GM18873 (cell line): Measurements from ENCODE around the gene CRY2.

Experiments used
- ATAC-seq: cut with Tn5 transposase; IDR thresholded peaks from one replicate; pipeline ENCODE4 v1.9.1; 2021; ENCODE audit warnings: mild to moderate bottlenecking, moderate library complexity, moderate number of reproducible peaks; ENCODE audit not compliant: unreplicated experiment, low FRiP score

CRY2 gene

DNA sequence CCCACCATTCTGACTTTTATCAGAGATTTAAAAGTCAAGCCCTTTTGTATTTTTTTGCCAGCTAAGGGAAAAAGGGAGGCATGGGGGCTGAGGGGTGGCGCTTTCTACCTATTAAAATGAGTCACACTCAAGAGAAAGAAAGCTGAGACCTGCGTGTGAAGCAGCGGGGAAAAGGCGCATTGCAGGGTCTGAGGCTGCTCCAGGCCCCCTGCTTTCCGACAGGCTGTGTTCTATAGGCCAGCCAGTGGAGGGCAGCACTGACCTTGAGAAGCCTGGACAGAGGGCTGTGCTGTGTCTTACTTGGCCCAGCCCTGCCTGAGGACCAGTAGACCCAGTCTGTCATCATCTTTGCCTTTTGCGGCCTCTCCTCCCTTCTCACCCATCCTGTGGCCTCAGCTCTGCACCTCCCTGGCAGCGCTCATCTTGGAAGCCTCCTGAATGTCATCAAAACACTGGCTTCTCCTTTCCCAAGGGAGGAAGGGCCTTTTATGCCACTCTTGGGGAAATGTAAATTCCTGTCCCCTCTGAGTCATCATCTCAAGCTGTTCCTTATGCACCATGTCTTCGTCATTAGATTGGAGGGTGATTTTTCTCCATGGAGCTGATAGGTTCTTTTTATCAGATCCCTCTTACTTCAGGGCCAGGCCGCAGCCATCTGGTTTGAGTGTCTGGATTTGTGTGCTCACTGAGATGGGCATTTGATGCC lies 25.5 kb downstream of the CRY2 start:
- no peak for ATAC-seq

DNA sequence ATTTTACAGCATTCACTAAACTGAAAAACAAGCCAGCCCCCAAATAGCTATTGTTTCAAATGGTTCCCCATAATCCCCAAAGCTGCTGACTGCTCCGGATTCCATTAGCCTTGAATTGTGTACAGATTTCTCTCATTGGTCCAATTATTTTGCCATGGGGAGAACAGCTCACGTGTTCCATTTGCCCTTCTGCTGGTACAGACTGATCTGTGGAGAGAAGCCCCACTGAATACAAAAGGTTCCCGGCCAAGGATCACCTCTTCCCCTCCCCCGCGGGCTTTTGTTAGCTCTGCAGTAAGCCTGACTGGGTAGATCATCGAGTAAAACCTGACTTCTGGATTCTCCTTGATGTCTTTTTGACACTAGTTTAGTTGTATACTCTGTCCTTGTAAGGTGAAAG lies 29.1 kb downstream of the CRY2 start:
- ATAC-seq = no peak

DNA sequence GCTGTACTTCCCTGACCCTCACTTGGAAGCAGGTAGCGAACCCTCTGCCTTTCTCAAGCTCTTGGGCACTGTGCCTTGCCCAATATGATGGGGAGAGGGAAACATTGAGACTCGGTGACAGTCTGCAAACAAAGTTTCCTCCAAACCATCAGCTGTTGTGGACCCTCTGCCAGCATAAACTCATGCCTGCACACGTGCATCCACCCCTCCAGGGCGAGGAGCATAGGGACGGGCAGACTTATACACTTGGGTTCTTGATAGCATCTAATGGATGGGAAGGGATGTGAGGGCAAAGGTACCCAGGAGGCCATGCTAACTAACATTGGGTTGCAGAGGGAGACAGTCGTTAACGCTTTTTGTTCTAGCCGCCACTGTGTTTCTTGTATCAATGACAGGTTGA lies 29.9 kb downstream of the CRY2 start:
- ATAC-seq = no peak

DNA sequence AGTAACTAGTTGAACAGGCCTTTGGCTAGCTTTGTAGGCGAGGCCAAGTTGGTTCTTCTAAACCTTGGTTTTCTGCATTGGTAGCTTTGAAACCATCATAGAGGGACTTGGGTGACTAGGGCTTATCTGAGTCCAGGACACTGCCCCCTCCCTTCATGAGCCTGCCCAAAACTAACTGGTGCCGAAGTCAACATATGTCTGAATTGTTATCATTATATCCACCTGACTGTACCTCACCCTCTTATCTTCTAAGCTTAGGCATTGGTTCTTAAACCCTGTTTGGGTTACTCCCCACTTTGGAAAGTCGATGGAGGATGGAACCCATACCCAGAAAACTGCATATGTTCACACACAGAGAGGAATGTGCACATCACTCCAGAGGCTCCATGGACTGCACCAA lies 30.6 kb downstream of the CRY2 start:
- no peak for ATAC-seq

DNA sequence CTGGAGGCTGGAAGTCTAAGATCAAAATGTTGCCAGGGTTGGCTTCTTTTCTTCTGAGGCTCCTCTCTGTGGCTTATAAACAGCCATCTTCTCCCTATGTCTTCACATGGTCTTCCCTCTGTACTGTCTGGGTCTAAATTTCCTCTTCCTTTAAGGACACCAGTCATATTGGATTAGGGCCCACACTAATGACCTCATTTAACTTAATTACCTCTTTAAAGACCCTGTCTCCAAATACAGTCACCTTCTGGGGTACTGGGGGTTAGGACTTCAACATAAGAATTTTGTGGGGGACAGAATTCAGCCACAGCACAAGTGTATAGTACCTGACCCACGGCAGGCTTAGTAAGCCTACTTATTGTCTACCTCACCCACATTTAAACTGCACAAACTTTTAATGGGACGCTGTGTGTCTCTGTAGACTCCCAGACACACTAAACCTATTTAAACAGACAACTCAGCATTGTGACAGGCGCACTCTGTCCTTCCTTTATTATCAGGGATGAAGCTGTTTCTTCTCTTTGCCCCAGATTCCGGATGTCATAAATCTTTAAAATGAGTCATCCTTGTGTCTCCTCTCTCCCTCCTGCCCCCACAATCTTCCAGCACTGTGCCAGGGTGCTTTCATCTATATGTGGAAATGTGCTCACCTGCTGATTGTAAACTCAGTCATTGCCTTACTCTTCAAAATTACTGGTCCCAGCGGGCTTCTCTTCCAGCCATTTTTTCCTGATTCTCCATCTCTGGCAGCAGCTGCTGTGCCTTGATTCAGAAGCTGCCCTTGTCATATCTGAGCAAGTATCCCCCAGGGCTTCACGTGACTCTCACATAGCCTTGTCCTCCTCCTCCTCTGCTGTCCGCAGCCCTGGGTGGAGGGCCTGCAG lies 32.8 kb downstream of the CRY2 start:
- no peak for ATAC-seq

DNA sequence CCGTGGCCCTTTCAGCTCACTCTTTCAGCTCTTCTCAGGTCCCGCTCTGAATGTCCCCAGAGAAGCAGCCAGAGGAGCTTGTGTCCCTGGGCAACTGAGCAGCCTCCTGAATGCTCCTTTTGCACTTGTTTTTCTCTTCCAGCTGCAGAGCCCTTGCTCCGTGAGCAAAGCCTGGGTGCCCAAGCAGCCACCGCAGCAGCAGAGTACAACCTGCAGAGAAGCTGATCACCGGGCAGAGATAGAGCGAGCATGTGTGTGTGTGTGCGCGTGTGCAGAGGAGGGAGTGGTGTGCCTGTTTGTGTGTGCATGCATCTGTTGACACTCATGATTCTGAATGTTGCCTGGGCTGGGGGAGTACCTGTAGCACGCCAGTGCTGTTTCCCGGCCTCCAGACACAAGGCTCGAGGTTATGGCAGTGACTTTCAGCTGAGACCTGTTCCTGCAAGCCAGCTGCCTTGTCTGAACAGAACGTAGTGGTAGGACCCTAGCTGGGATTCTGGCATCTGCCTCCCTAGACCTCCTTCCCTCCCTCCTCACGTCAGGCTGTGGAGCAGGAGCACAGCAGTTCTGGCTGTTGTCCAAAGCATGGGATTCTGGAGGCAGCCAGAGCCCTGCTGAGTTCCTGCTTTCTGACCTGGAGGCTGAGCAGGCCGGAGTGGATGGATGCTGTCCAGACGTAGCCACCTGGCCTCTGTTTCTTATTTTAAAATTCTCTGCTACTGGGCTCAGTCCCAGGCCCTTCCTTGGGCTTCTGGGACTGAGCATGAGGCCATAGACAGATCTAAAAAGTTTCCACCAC lies 33.7 kb downstream of the CRY2 start:
- ATAC-seq = no peak

DNA sequence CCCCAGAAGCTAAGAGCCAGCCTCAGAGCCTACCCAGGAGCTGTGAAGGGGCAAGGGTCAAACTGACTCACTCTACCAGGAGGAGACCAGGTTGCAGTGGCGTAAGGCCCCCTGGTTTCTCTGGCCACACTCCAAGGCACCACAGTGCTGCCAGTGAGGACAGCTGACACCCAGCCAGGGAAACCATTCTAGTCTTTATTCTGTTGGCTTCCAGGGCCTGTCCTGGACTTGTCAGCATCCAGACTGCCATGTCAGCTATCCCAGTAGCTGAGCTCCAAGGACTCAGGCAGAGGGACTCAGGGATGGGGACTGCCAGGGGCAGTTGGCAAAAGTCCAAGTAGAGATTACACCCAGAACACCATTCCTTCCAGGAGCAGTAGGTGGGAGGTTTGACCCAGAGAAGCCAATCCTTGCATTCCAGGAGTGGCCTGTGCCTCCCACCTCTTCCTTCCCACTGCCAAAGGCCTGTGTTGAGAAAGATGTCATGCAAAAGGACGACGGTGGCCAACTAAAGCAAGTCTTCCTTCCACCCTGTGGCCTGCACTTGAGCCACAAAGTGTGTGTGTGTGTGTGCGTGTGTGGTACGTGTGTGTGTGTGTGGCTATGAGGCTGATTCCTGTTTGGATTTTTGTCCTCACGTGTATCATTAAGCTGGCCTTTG lies 34.6 kb downstream of the CRY2 start:
- no peak for ATAC-seq

DNA sequence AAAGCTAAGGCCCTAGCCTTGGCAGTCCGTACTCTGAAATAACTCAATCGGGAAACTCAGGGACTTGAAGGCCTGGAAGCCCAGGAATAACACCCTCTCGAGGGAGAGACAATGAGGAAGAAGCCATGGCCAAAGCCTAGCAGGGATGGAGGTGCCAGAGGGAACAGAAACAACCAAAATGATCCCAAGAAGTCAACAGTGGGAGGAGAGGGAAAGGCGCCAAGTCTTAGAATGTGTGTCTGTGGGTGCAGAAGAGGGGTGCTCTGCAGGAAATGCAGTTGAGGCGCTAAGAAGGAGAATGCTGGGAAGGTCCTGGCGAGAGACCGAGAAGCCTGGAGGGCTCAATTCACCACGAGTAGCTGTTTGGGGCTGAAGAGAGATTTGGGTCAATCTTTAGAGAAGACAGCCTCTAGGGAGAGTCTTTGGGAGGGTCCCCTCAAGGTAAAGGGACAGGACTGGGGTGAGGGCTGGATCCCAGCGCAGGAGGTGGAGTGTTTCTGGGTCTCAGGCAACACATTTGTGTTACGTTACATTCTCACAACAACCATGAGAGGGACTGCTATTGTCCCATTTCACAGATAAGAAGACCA lies 37.4 kb downstream of the CRY2 start:
- no peak for ATAC-seq

DNA sequence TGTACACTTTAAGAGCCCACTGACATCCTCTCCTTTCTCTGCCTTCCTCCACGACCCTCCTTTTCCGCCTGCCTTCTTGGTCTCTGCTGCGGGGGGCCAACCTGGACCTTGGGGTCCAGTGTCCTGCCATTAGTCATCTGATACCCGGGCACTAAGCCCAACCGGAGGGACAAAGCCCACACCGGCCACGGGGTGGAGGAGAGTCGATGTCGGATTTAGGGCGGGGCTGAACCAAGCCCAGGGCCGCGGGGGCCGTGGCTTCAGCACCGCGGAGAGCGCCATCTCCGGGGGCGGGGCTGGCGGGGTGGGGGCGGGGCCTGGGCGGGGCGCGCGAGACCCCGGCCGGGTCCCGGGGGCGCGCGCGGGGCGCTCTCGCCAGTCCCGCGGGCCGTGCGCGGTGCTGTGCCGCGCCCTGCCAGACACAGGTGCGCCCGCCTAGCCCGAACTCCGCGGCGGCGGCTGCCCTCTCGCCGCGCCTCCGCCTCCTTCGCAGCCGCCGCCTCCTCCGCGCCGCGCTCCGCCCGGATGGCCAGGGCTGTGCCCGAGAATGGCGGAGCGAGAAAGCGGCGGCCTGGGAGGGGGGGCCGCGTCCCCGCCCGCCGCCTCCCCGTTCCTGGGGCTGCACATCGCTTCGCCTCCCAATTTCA lies 38.1 kb downstream of the CRY2 start, which contains the start of gene MAPK8IP1:
MAPK8IP1 (plus strand) TSS at position 378 of the 647 bp plus-strand sequence; CDS start at position 548, 170 bp downstream.
- no peak for ATAC-seq

DNA sequence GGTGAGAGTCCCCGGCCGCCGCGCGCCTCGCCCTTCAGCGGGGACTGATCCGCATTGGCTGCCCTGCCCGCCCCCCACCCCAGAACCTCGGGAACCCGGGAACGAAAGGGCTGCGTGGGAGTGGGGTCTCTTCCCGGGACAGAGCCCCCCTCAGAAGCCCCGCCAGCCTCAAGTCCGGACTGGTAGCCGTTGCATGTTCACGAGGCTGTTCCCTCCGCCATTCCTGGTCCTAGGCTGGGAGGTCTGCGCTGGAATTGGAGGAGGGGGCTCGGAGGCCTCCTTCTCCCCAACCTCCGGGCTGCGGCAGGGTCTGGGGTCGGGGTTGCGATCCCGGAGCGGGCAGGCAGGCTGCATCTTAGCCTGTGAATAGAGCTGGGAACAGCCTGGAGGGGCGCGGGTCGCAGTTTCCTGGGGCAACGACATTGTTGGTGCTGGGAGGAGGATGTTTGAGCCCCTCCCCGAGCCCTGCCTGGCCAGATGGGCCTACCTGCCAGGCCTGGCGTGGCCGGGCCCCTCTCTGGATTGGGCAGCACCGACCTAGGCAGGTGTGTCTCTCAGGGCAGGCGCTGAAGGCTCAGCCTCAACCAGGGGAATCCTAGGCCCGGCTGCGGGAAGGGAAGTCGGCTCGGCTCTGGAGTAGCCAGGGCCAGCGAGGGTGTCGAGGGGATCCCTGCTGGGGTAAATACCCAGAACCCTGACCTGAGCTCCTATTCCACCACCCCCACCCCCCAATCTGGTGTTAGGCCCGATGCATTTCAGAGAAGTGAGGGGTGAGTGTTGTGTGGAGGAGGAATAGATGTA lies 38.8 kb downstream of the CRY2 start:
- ATAC-seq = no peak

DNA sequence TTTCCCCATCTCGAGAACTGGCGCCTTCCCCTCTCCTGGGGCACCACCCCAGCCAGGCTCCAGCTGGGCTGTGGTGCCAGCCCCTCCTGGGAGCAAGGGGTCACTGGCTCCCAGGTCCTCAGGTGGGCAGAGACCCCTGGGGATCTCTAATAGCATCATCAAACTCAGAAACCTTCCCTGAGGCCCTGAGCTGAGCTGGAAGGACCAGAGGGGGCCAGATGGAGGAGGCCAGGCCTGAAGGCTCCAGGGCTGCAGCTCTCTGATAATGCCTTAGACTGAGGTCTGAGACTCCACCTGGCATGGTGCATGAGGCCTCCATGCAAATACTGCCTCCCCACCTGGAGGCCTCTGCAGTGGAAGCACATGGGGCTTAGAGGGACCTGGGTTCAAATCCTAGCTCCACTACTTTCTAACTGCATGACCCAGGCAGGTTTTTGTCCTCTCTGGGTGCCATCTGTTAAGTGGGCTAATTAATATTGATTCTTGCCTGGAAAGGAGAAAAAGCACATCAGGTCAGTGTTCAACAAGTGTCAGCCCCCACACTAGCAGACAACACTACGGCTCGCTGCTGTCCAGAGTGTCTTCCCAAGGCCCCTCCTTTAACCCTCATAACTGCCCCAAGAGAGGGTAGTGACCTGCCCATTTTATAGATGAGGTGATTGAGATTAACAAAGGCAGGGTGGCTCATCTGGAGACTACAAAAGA lies 39.7 kb downstream of the CRY2 start:
- ATAC-seq = no peak

DNA sequence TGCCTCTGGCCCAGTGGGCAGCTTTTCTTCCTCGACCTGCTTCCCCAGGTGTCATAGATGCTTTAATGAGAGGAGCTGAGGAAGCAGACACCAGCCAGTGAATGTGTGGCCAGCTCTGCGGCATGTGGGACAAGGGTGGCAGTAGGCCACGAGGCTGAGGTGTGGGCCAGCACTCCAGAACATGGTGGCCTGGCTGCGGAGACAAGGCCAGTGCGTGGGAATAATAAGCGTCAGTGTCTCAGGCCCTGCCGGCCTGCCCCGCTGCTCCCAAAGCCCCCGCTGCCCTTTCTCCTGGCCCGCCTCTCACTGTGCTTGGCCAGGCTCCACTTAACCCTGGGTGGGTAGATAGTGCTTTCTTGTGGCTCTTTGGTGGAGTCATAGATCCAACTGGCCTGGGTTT lies 40.3 kb downstream of the CRY2 start:
- no peak for ATAC-seq

DNA sequence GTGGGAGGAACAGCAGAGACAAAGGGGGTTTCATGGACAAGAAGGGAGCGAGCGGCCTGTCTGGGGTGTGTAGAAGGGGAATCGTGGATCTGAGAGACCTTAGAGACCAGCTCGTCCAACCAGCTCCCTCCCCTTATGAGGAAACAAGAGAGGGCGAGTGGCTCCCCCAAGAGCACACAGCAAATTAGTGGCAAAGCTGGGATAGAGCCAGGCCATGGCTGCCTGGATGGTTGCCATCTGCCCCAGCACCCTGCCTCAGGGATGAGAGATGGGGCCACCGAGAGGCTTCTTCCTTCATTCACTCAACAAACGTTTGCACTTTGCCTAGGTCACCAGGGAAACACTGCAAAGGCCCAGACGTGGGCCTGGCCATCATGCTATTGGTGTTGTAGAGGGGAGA lies 42.3 kb downstream of the CRY2 start:
- no peak for ATAC-seq

DNA sequence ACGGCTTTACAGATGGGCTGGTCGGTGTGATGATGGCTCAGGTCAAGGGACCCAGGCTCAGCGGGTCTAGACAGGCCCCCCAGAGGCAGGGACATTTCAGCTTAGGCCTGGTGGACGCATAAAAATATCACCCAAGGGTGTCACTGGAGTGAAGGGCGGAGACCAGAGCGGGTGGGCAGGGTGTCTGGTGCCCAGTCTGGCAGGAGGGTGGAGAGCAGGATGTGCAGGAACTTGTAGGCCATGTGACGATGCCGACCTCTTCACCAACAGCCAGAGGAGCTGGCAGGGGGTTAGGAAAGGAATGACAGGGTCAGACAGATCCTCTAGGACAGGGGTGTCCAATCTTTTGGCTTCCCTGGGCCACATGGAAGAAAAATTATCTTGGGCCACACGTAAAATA lies 42.7 kb downstream of the CRY2 start:
- no peak for ATAC-seq

DNA sequence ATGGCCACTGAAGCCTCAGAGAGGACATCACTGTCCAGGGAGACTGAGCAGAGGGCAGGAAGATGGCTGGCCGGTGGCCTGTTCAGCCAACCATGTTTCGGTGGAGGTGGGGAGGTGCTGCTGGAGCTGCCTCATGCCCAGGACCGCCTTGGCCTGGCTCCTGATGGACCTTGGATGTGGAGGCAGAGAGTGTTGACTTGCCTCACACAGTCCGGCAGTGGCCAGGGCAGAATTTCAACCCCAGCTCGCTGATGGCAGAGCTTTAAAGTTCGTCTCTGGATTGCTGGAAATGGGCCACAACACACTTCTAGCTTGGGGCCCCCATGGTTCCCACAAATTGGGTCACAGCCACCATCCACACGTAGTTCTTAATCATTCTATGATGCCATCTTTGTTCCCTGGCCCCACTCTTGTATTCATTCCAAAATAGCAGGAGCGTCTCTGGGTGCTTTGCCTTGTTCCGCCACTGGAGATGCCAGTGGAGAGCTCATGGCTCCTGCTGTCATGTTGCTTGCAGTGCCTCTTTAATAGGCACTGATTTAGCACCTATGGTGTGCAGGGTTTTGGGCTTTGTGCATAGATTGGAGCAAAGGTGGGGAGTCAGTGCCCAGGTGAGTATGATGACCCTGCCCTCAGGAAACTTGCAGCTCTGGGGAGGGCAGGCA lies 43.7 kb downstream of the CRY2 start:
- no peak for ATAC-seq

DNA sequence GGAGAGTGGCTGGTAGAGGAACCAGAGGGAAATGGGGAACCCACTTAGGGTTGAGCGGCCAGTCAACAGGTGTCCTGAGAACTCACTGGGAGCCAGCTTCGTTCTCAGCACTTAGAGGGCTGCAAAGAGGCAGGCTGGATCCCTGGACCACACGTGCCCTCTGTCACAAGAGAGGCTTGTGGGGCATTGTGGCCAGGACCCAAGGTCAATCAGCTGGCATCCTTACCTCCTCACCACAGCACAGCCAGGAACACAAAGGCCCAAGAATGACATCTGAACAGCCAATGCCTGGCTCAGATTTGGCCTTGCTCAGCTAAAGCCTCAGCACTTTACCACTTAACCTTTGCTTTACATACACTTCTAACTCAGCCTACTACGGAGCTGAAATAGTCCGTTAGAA lies 45.6 kb downstream of the CRY2 start:
- no peak for ATAC-seq

DNA sequence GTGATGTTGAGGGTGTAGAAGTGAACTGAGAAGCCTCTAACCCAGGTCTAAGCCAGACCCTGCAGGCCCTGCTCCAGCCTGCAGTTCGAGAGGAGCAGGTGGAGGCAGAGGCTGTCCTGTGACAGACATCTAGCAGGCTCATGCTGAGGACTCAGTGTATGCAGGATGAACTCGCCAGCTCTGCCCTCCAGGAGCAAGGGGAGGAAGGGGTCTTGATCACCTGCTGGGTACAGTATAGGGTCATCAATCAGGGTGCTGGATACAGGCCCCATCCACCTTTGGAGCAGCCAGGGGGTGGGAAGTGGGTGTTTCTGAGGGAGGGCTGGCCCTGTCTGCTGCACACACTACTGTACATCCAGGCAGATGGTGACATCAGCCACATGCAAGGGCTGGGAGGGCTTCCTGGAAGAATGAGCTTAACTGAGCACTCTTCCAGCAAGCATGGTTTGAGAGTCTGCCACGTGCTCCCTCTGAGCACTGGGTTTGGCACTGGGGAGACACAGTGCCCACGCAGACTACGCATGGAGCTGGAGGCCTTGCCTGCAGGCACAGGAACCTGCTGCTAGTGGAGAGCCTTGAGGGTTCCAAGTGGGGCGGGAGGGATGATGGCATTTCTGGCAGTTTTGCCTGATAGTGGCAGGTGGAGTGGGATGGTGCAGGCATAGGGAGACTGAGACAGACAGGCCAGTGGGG lies 47.4 kb downstream of the CRY2 start:
- ATAC-seq = no peak
